Measurements from ENCODE around the gene CLIC3.

CLIC3 gene

GRCh38 chr9:136956604-136957003 is 39.8 kb downstream of the CLIC3 start:
- TF ChIP-seq ZFP30 (CRISPR knock-in tag; IDR thresholded peaks at IDR 0.05) (no peak), ZNF8 (CRISPR knock-in tag; IDR thresholded peaks at IDR 0.05) (no peak), ESRRG (CRISPR knock-in tag; IDR thresholded peaks at IDR 0.05) (no peak), CSRNP3 (CRISPR knock-in tag; IDR thresholded peaks at IDR 0.05) (no peak), POU6F1 (CRISPR knock-in tag; IDR thresholded peaks at IDR 0.05; ENCODE audit: borderline replicate concordance, low read depth) (no peak), RARB (CRISPR knock-in tag; IDR thresholded peaks at IDR 0.05) (no peak), ZNF565 (CRISPR knock-in tag; conservative IDR thresholded peaks at IDR 0.05; ENCODE audit: low read depth) (no peak), CSDC2 (CRISPR knock-in tag; IDR thresholded peaks at IDR 0.05) (no peak), ZFP3 (CRISPR knock-in tag; IDR thresholded peaks at IDR 0.05) (no peak), CREB5 (CRISPR knock-in tag; IDR thresholded peaks at IDR 0.05; ENCODE audit: low read depth) (no peak), PPARA (CRISPR knock-in tag; IDR thresholded peaks at IDR 0.05; ENCODE audit: borderline replicate concordance) (no peak), ZC3H10 (CRISPR knock-in tag; IDR thresholded peaks at IDR 0.05) (no peak), TSHZ2 (CRISPR knock-in tag; IDR thresholded peaks at IDR 0.05) (no peak), TCF4 (CRISPR knock-in tag; IDR thresholded peaks at IDR 0.05; ENCODE audit: borderline replicate concordance) (no peak)
- ATAC-seq: no peak

GRCh38 chr9:136955943-136956335 is 40.4 kb downstream of the CLIC3 start:
- TF ChIP-seq RARB (CRISPR knock-in tag; IDR thresholded peaks at IDR 0.05): no peak
- TF ChIP-seq CSDC2 (CRISPR knock-in tag; IDR thresholded peaks at IDR 0.05): no peak
- TF ChIP-seq ARNTL (CRISPR knock-in tag; IDR thresholded peaks at IDR 0.05; ENCODE audit: borderline replicate concordance, low read depth): no peak
- TF ChIP-seq CSRNP3 (CRISPR knock-in tag; IDR thresholded peaks at IDR 0.05): no peak
- no peak for TF ChIP-seq ESRRG (CRISPR knock-in tag; IDR thresholded peaks at IDR 0.05)
- no peak for ATAC-seq

GRCh38 chr9:136955202-136955942 is 41.0 kb downstream of the CLIC3 start:
- no peak for ATAC-seq
- no peak for TF ChIP-seq ZFP30 (CRISPR knock-in tag; IDR thresholded peaks at IDR 0.05)
- no peak for TF ChIP-seq ARNTL (CRISPR knock-in tag; IDR thresholded peaks at IDR 0.05; ENCODE audit: borderline replicate concordance, low read depth)

- ATAC-seq: no peak
- no peak for TF ChIP-seq TCF4 (CRISPR knock-in tag; IDR thresholded peaks at IDR 0.05; ENCODE audit: borderline replicate concordance)
- TF ChIP-seq SNAI2 (CRISPR knock-in tag; IDR thresholded peaks at IDR 0.05): no peak
- TF ChIP-seq ZFP30 (CRISPR knock-in tag; IDR thresholded peaks at IDR 0.05): no peak
- no peak for TF ChIP-seq ESRRG (CRISPR knock-in tag; IDR thresholded peaks at IDR 0.05)
- TF ChIP-seq PPARA (CRISPR knock-in tag; IDR thresholded peaks at IDR 0.05; ENCODE audit: borderline replicate concordance): no peak
- no peak for TF ChIP-seq ZC3H10 (CRISPR knock-in tag; IDR thresholded peaks at IDR 0.05)
- no peak for TF ChIP-seq OSR1 (CRISPR knock-in tag; IDR thresholded peaks at IDR 0.05)
These were observed 41.9 kb downstream of the CLIC3 start for GRCh38 chr9:136954270-136955083.
